ENCODE data around the gene CLCN1. TPM values are rescaled to one million over a fixed set of nuclear protein-coding genes. Genes with fewer than 3 reads are reported as not detected.

The CLCN1 gene
- total RNA-seq (2013) = 0.17 TPM
- polyA plus RNA-seq (under 1 TPM; 0.04 to 0.76 (median 0.11) TPM), polyA minus RNA-seq (0.16 TPM in 1 of 2 replicates, not detected in the other), total RNA-seq (0 to 2.0 (median 0.74) reads per million in 11 experiments)

GRCh38 chr7:143315776-143316175, at the start of gene CLCN1:
Gene CLCN1 (plus strand): TSS chr7:143316111. CDS start chr7:143316213, 102 bp downstream.
- Histone ChIP-seq H2AFZ (ENCODE audit: insufficient read depth, low read depth, low read length, poor library complexity, severe bottlenecking) (peak within 1 kb of the TSS; percentile 25), H3K9ac (ENCODE audit: insufficient read depth, low read length, poor library complexity, severe bottlenecking) (no peak within 1 kb of the TSS), H4K20me1 (ENCODE audit: insufficient read depth, low read length) (no peaks in the 10 kb centered on the region), H3K27ac (ENCODE audit: low read depth in 1 of 2, low read length in 2 of 2) (peak within 1 kb of the TSS; percentile 12 to 61), H3K79me2 (ENCODE audit: insufficient read depth, low read length) (no peaks in the 10 kb centered on the region), H3K27me3 (ENCODE audit: control insufficient read depth in 2 of 2, insufficient read depth in 2 of 2, low read length in 2 of 2) (no peaks in the 10 kb centered on the region), H3K4me1 (ENCODE audit: control insufficient read depth in 1 of 2, insufficient read depth in 2 of 2, low read length in 2 of 2) (peaks cover 46 to 47% of the 10 kb centered on the region in 2 donors), H3K4me3 (replicated peaks in 1 of 3; ENCODE audit: low read depth in 2 of 3, low read length in 3 of 3) (peak within 1 kb of the TSS in 1 of 3 experiments; percentile 41), H3K36me3 (replicated peaks in 1 of 2; ENCODE audit: control insufficient read depth in 1 of 2, insufficient read depth in 2 of 2, low read length in 2 of 2) (no peaks in the 10 kb centered on the region), H3K4me2 (replicated peaks; ENCODE audit: extremely low read depth, low read length, poor library complexity, severe bottlenecking) (peak within 1 kb of the TSS; percentile 48), H3K9me3 (replicated peaks in 1 of 2; ENCODE audit: control insufficient read depth in 1 of 2, insufficient read depth in 1 of 2, low read length in 2 of 2) (no peaks in the 10 kb centered on the region)
- 100% methylated on average over 2 of the region's 5 CpGs for WGBS (ENCODE audit: insufficient coverage)
- intact Hi-C loops (cut with micrococcal nuclease) = loop anchor here in 1 of 2 donors (10.0 kb wide), 1 partner anchor 89 kb away; the partner anchor contains the start of gene EPHA1
- TF ChIP-seq, protein P1, sequence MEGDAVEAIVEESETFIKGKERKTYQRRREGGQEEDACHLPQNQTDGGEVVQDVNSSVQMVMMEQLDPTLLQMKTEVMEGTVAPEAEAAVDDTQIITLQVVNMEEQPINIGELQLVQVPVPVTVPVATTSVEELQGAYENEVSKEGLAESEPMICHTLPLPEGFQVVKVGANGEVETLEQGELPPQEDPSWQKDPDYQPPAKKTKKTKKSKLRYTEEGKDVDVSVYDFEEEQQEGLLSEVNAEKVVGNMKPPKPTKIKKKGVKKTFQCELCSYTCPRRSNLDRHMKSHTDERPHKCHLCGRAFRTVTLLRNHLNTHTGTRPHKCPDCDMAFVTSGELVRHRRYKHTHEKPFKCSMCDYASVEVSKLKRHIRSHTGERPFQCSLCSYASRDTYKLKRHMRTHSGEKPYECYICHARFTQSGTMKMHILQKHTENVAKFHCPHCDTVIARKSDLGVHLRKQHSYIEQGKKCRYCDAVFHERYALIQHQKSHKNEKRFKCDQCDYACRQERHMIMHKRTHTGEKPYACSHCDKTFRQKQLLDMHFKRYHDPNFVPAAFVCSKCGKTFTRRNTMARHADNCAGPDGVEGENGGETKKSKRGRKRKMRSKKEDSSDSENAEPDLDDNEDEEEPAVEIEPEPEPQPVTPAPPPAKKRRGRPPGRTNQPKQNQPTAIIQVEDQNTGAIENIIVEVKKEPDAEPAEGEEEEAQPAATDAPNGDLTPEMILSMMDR (IDR thresholded peaks at IDR 0.05) = no peak
- peak in 1 of 3 donors; percentile 27 for DNase-seq
- peak within 1 kb of the TSS; percentile 71 to 86 (median 78) for H3K27ac Mint-ChIP-seq
- H3K9me3 Mint-ChIP-seq = peaks cover 0 to under 1% (median 0%) of the 10 kb centered on the region in 7 donors
- no peaks in the 10 kb centered on the region for H3K36me3 Mint-ChIP-seq
- peak within 1 kb of the TSS in 1 of 2 donors; percentile 84 for H3K4me3 Mint-ChIP-seq
- H3K4me1 Mint-ChIP-seq = peaks cover 53% of the 10 kb centered on the region
- H3K27me3 Mint-ChIP-seq (ENCODE audit: low read depth in 3 of 3) = peaks cover 0 to 5% (median 1%) of the 10 kb centered on the region in 3 donors

DNA sequence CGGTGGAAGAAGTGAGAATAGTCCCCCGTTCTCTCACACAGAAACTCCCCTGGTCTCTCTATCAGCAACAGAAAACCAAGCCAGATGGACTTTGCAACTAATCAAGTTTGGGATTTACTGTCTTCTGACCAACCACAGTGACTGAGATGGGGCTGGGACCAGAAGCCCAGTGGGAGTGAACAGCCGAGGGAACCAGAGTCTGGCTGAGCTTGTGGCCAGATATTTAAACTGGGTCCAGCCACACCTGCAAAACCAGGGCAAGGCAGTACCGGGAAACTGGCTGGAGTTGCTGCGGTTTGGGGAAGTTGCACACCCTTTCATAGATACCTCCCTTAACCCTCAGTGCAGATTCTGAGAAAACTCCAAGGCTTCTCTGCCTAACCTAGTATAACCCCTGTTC, 46.7 kb upstream of the CLCN1 start:
- H3K4me1 Mint-ChIP-seq = peaks cover 29% of the 10 kb centered on the region
- Histone ChIP-seq H3K9ac (ENCODE audit: insufficient read depth, low read length, poor library complexity, severe bottlenecking) (no peak overlapping the region), H3K36me3 (replicated peaks in 1 of 2; ENCODE audit: control insufficient read depth in 1 of 2, insufficient read depth in 2 of 2, low read length in 2 of 2) (peaks cover 38 to 74% of the 10 kb centered on the region in 2 donors), H4K20me1 (ENCODE audit: insufficient read depth, low read length) (peaks cover 44% of the 10 kb centered on the region), H3K4me2 (replicated peaks; ENCODE audit: extremely low read depth, low read length, poor library complexity, severe bottlenecking) (no peak overlapping the region), H3K4me1 (ENCODE audit: control insufficient read depth in 1 of 2, insufficient read depth in 2 of 2, low read length in 2 of 2) (peaks cover 13 to 14% of the 10 kb centered on the region in 2 donors), H3K4me3 (replicated peaks in 1 of 3; ENCODE audit: low read depth in 2 of 3, low read length in 3 of 3) (no peak overlapping the region), H2AFZ (ENCODE audit: insufficient read depth, low read depth, low read length, poor library complexity, severe bottlenecking) (no peak overlapping the region), H3K27me3 (ENCODE audit: control insufficient read depth in 2 of 2, insufficient read depth in 2 of 2, low read length in 2 of 2) (no peaks in the 10 kb centered on the region), H3K27ac (ENCODE audit: low read depth in 1 of 2, low read length in 2 of 2) (peak overlapping the region in 1 of 2 donors; percentile 22), H3K9me3 (replicated peaks in 1 of 2; ENCODE audit: control insufficient read depth in 1 of 2, insufficient read depth in 1 of 2, low read length in 2 of 2) (no peaks in the 10 kb centered on the region), H3K79me2 (ENCODE audit: insufficient read depth, low read length) (peaks cover 24% of the 10 kb centered on the region)
- DNase-seq = no peak
- intact Hi-C loops (cut with micrococcal nuclease) = no loop called here
- 35% methylated on average over 4 of the region's 5 CpGs for WGBS (ENCODE audit: insufficient coverage)
- H3K27me3 Mint-ChIP-seq (ENCODE audit: low read depth in 3 of 3) = peaks cover 0 to 2% (median 0%) of the 10 kb centered on the region in 3 donors
- H3K27ac Mint-ChIP-seq = peak overlapping the region in 3 of 7 donors; percentile 6 to 57 (median 35)
- TF ChIP-seq, protein P1 (IDR thresholded peaks at IDR 0.05) = no peak
- H3K4me3 Mint-ChIP-seq = no peak overlapping the region
- peaks cover 61% of the 10 kb centered on the region in 2 donors for H3K36me3 Mint-ChIP-seq
- H3K9me3 Mint-ChIP-seq = no peaks in the 10 kb centered on the region
